ENCODE data around the gene FAM200B. TPM values are rescaled to one million over a fixed set of nuclear protein-coding genes. Genes with fewer than 3 reads are reported as not detected.

FAM200B gene
- polyA plus RNA-seq (2012; ENCODE audit: missing spikeins): 16.8 TPM

DNA sequence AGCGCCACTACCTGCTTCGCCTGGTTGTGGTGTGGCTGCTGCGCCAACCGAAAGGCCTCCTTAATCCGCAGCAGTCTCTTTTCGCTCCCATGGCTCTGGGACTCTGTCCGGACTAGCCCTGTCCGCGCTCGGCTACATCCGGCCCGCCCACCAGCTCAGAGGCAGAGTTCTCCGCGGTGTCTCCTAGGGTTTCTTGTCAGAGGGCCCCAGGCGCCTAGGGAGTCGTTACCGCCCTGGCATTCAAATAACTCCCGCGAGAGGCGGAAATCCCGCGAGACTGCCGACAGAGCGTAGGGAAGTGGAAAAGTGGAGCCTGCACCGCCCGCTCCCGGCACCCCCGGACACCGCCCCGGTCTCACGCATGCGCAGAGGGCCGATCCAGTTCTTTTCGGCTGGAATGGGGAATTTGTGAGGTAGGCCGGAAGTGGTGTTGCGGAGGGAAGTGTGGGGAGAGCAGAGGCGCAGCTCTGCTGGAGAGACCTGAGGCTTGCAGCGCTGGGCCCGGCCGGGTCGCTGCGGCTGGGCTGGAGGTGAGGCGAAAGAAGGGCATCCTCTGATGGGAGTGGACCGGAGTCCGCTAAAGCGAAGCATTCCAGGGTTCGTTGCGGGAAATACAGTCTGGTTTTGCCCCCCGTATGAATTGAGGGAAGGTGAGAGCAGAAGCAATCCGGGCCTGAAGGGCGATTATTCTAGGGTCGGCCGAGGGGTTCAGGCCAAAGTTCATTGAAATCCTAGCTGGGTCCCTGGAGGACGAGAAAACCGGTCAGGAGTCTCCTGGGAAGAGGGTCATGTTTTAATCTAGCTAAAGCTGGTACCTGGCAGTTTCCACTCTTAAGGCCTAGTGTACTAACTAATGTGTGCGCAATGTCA, at the start of gene FAM200B:
Gene FAM200B (plus strand): TSS at position 456 of the 870 bp plus-strand sequence. CDS start 5,151 bp downstream, outside the sequence.
- DNase-seq (ENCODE audit: insufficient read length) (peak; percentile 80), FAIRE-seq (peak; percentile 94)
- TF ChIP-seq POLR2AphosphoS5 (IDR thresholded peaks at IDR 0.05; ENCODE audit: low read depth, low read length) (peak; percentile 68; the same call in 1 of the 2 replicates), TAF1 (IDR thresholded peaks at IDR 0.05; ENCODE audit: borderline replicate concordance, low read depth, low read length) (0 out of 2 replicates have a peak, but pooled peaks have one; percentile 41), POLR2A (IDR thresholded peaks at IDR 0.05; ENCODE audit: low read depth, low read length) (peak; percentile 85)

- DNase-seq (ENCODE audit: insufficient read length) (no peak), FAIRE-seq (peak; percentile 30)
- no peak for TF ChIP-seq POLR2A (IDR thresholded peaks at IDR 0.05; ENCODE audit: low read depth, low read length)
- no peak for TF ChIP-seq POLR2AphosphoS5 (IDR thresholded peaks at IDR 0.05; ENCODE audit: low read depth, low read length)
- no peak for TF ChIP-seq TAF1 (IDR thresholded peaks at IDR 0.05; ENCODE audit: borderline replicate concordance, low read depth, low read length)
These were observed 44.8 kb upstream of the FAM200B start for GRCh38 chr4:15636818-15637217.

DNA sequence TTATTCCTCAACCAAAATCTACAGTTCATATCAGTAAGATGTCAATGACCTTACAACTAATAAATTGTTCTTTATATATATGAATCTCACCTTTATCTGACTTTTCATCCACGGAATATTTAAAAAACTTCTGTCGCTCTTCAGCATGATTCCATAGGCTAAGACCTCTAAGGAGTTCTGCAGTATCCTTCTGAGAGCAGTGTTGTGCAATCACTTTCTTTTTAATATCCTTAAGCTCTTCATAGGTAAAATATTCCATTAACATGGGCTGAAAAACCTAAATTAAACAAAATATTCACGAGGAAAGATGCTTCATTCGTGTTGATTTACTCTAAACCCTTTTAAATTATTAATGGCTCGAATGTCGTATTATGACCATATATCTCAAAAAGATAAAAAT, 43.2 kb upstream of the FAM200B start:
- TF ChIP-seq TAF1 (IDR thresholded peaks at IDR 0.05; ENCODE audit: borderline replicate concordance, low read depth, low read length) (no peak), POLR2AphosphoS5 (IDR thresholded peaks at IDR 0.05; ENCODE audit: low read depth, low read length) (no peak), POLR2A (IDR thresholded peaks at IDR 0.05; ENCODE audit: low read depth, low read length) (no peak)
- DNase-seq (ENCODE audit: insufficient read length) (no peak), FAIRE-seq (no peak)

DNA sequence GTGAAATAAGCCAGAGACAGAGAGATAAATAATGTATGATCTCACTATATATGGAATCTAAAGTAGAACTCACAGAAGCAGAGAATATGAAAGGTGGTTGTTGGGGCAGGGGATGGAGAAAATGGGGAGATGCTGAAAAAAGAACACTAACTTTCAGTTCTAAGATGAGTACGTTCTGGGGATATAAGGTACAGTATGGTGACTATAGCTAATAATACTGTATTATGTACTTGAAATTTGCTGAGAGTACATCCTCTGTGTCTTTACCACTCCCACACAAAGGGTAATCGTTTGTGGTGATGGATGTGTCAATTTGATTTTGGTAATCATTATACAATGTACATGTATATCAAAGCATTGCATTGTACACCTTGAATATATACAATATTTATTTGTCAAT, 33.0 kb upstream of the FAM200B start:
- no peak for TF ChIP-seq TAF1 (IDR thresholded peaks at IDR 0.05; ENCODE audit: borderline replicate concordance, low read depth, low read length)
- no peak for TF ChIP-seq POLR2A (IDR thresholded peaks at IDR 0.05; ENCODE audit: low read depth, low read length)
- TF ChIP-seq POLR2AphosphoS5 (IDR thresholded peaks at IDR 0.05; ENCODE audit: low read depth, low read length): no peak
- FAIRE-seq (peak; percentile 77), DNase-seq (ENCODE audit: insufficient read length) (no peak)

DNA sequence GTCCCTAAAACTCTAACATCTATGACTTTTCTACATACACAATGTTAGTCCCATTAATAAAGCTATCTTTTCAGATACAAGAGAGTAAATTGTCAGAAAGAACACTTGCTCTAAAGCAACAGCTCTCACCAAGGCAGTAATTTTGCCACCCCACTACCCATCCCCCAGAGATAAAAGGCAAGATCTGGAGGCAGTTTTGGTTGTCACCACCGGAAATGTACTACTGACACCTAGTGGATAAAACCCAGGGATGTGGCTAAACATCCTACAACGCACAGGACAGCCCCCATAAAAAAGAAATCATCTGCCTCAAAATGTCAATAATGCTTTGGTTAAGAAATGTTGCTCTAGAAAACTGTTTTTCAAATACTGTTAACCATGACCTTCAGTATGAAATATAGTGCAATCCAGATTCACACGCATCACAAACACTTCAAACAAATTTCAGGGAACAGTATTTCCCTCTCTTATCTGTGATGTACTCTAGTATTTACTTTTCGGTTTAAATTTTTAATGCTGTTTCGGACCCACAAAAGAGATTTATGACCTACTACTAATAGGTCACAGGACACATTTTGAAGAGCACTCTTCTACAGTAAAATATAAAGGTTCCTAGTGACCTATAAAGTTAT, 31.6 kb upstream of the FAM200B start:
- TF ChIP-seq TAF1 (IDR thresholded peaks at IDR 0.05; ENCODE audit: borderline replicate concordance, low read depth, low read length) (no peak), POLR2A (IDR thresholded peaks at IDR 0.05; ENCODE audit: low read depth, low read length) (no peak), POLR2AphosphoS5 (IDR thresholded peaks at IDR 0.05; ENCODE audit: low read depth, low read length) (no peak)
- DNase-seq (ENCODE audit: insufficient read length) (no peak), FAIRE-seq (peak; percentile 68)

- DNase-seq (ENCODE audit: insufficient read length) (no peak), FAIRE-seq (no peak)
- no peak for TF ChIP-seq POLR2A (IDR thresholded peaks at IDR 0.05; ENCODE audit: low read depth, low read length)
- no peak for TF ChIP-seq TAF1 (IDR thresholded peaks at IDR 0.05; ENCODE audit: borderline replicate concordance, low read depth, low read length)
- no peak for TF ChIP-seq POLR2AphosphoS5 (IDR thresholded peaks at IDR 0.05; ENCODE audit: low read depth, low read length)
These were observed 30.0 kb upstream of the FAM200B start for GRCh38 chr4:15651676-15652075.

DNA sequence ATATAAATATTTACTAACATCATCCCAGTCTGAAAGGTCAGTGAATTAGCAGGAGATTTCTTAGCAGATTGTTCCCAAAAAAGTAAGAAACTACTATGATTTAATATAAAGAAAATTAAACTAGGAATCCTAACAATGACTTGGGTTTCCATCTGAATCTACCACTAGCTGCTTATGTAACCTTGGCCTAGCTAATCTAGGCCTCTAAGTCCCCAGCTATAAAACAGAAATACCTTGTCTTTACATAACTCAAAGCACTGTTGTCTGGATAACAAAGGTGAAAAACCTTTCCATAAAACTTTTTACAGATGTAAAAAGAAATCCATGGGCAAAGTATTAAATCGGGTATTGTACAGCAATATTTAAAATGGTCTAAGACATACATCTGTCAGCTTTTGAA, 29.4 kb upstream of the FAM200B start:
- FAIRE-seq (no peak), DNase-seq (ENCODE audit: insufficient read length) (no peak)
- no peak for TF ChIP-seq TAF1 (IDR thresholded peaks at IDR 0.05; ENCODE audit: borderline replicate concordance, low read depth, low read length)
- TF ChIP-seq POLR2A (IDR thresholded peaks at IDR 0.05; ENCODE audit: low read depth, low read length): no peak
- no peak for TF ChIP-seq POLR2AphosphoS5 (IDR thresholded peaks at IDR 0.05; ENCODE audit: low read depth, low read length)

- no peak for FAIRE-seq
- TF ChIP-seq TAF1 (IDR thresholded peaks at IDR 0.05; ENCODE audit: borderline replicate concordance, low read depth, low read length) (no peak), POLR2A (IDR thresholded peaks at IDR 0.05; ENCODE audit: low read depth, low read length) (no peak), POLR2AphosphoS5 (IDR thresholded peaks at IDR 0.05; ENCODE audit: low read depth, low read length) (no peak)
These were observed 28.8 kb upstream of the FAM200B start for GRCh38 chr4:15652841-15653240.

DNA sequence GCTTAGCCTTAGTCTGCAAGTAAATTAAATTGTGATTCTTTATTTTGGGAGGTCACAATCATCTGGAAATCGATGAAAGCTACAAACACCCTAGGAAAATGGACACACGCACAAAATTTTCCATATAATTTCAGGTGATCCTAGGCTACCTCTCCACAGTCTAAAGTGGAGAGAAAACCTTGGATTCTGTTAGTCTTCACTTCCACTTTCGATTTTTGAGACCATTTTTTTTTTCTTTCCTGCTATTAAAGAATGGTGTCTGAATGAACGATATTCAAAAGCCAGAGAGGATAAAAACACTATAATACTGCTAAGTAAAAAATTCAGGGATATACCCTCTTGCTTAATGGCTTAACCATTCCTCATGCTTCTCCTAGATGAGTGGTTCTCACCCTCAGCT, 28.2 kb upstream of the FAM200B start:
- peak; percentile 48 for FAIRE-seq

More at GRCh38 chr4:15652841-15653240, 28.8 kb upstream of the FAM200B start:
- no peak for DNase-seq (ENCODE audit: insufficient read length)

GRCh38 chr4:15653864-15654592, 27.6 kb upstream of the FAM200B start:
- FAIRE-seq: peak; percentile 38
- no peak for DNase-seq (ENCODE audit: insufficient read length)
- TF ChIP-seq POLR2AphosphoS5 (IDR thresholded peaks at IDR 0.05; ENCODE audit: low read depth, low read length): no peak
- TF ChIP-seq POLR2A (IDR thresholded peaks at IDR 0.05; ENCODE audit: low read depth, low read length): no peak
- no peak for TF ChIP-seq TAF1 (IDR thresholded peaks at IDR 0.05; ENCODE audit: borderline replicate concordance, low read depth, low read length)

More for the DNA sequence above, 28.2 kb upstream of the FAM200B start:
- TF ChIP-seq TAF1 (IDR thresholded peaks at IDR 0.05; ENCODE audit: borderline replicate concordance, low read depth, low read length) (no peak), POLR2AphosphoS5 (IDR thresholded peaks at IDR 0.05; ENCODE audit: low read depth, low read length) (no peak), POLR2A (IDR thresholded peaks at IDR 0.05; ENCODE audit: low read depth, low read length) (no peak)
- no peak for DNase-seq (ENCODE audit: insufficient read length)

All from GM12892 (cell line).